ENCODE results near the gene NKX1-2. TPM values are rescaled to one million over a fixed set of nuclear protein-coding genes. Genes with fewer than 3 reads are reported as not detected.

The NKX1-2 gene
- total and polyA plus RNA-seq, 4 donors: 0.79 to 2.0 (median 1.6) TPM

DNA sequence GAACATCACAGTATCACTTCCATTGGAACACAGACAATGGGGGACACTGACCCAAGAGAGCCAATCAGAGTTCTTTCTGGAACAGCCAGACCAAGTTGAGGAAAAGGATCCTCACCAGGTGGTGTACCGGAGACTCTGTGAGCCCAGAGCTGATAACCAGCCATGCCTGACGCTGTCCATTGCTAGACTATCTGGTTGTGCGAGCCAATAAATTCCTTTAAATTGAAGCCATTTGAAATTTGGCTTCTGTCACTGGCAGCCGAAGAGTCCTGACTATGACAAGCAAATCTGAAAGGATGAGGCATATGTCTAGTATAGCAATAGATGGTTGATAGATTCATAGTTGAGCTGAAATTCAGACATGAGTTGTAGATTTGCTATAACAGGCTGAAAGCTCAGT lies 8.6 kb upstream of the NKX1-2 start:
- peaks cover 10% of the 10 kb centered on the region for H3K4me1 ChIP-seq (ENCODE audit: control insufficient read depth, insufficient read depth, low read length)
- DNase-seq (ENCODE audit: low read depth in 4 of 6, low spot score in 6 of 6): no peak
- H3K27ac ChIP-seq (ENCODE audit: low read depth, low read length): no peak overlapping the region
- WGBS (ENCODE audit: insufficient coverage): 93% methylated on average over 4 of the region's 4 CpGs
- no peaks in the 10 kb centered on the region for H3K9me3 ChIP-seq (ENCODE audit: control insufficient read depth, insufficient read depth, low read length)
- H3K27me3 ChIP-seq (ENCODE audit: control insufficient read depth, insufficient read depth, low read length): peaks cover 8% of the 10 kb centered on the region
- no peak overlapping the region for H3K4me3 ChIP-seq (ENCODE audit: low read depth, low read length)
- H3K36me3 ChIP-seq (ENCODE audit: control insufficient read depth, insufficient read depth, low read length): no peaks in the 10 kb centered on the region

DNA sequence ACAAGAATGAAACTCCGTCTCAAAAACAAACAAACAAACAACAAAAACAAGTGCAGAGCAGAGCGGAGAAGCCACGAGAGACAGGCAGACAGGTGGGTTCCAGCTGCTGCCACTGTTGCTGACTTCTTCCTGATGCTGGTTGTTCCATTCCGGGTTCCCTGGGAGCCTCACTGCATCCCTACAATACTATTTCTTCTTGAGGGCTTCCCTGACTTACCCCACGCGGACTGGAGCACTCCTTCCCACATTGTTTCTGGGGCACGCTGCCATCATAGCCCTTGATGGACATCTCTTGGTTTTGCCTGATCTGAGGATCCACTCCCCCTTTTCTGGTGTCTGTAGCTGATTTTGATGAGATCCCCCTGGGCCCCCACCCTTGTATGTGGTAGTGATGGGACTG lies 5.6 kb upstream of the NKX1-2 start:
- Histone ChIP-seq H3K9me3 (ENCODE audit: control insufficient read depth, insufficient read depth, low read length) (no peaks in the 10 kb centered on the region), H3K4me3 (ENCODE audit: low read depth, low read length) (no peak overlapping the region), H3K4me1 (ENCODE audit: control insufficient read depth, insufficient read depth, low read length) (peaks cover 4% of the 10 kb centered on the region), H3K27me3 (ENCODE audit: control insufficient read depth, insufficient read depth, low read length) (peaks cover 26% of the 10 kb centered on the region), H3K36me3 (ENCODE audit: control insufficient read depth, insufficient read depth, low read length) (no peaks in the 10 kb centered on the region), H3K27ac (ENCODE audit: low read depth, low read length) (no peak overlapping the region)
- no peak for DNase-seq (ENCODE audit: low read depth in 4 of 6, low spot score in 6 of 6)
- 78% methylated on average over 6 of the region's 7 CpGs for WGBS (ENCODE audit: insufficient coverage)

DNA sequence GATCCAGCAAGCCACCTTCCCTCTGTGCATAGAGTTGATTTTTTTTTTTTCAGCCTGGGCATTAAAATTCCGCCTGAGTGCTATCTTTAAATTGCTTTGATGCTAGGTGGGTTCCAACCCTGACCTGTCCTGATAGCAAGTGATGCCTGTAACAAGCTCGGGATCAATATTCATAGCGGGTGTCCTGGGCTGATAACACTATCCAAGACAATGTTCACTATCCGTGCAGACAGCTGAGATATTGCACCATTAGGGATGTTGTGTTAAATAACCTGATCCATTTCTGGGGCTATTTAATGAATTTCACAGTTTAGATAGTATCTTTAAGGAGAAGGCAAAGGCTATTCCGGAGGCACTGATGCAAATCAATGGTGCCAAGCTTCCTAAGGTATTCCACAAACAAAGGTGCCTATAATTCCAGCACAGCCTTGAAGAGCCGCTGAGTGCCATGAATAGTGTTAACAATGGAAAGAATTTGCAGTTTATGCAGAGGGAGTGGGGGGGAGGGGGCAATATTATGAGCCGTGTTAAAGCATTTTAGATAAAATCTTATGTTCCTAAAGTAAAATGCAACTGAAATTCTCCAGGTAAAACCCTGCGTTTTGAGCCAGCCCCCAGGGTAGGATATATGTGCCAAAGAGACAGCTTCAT lies 4.2 kb upstream of the NKX1-2 start:
- no peaks in the 10 kb centered on the region for H3K9me3 ChIP-seq (ENCODE audit: control insufficient read depth, insufficient read depth, low read length)
- H3K4me1 ChIP-seq (ENCODE audit: control insufficient read depth, insufficient read depth, low read length): peaks cover 15% of the 10 kb centered on the region
- peaks cover 37% of the 10 kb centered on the region for H3K27me3 ChIP-seq (ENCODE audit: control insufficient read depth, insufficient read depth, low read length)
- peak in 1 of 6 donors; percentile 59 for DNase-seq (ENCODE audit: low read depth in 4 of 6, low spot score in 6 of 6)
- no peaks in the 10 kb centered on the region for H3K36me3 ChIP-seq (ENCODE audit: control insufficient read depth, insufficient read depth, low read length)
- no peak overlapping the region for H3K27ac ChIP-seq (ENCODE audit: low read depth, low read length)
- no peak overlapping the region for H3K4me3 ChIP-seq (ENCODE audit: low read depth, low read length)
- WGBS (ENCODE audit: insufficient coverage): 28% methylated on average over 3 of the region's 8 CpGs

DNA sequence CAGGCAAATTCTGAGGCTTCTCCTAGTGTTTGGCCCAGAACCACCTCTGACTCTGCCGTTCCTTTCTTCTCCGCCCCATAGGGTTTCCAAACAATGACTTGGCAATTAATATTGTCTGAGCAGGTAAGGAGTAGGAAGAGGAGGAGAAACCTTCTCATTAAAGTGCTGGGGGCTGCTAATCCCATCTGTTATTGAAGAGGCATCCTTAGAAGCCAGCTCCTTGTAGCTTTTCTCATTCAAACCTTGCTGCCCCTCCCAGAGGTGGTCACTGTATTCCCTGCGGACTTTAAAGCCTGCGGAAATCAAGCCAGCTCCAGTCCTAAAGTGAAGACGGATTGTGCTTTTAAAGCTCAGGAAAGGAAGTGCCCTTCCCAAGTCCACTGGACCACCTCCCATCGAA lies 1.4 kb upstream of the NKX1-2 start:
- Histone ChIP-seq H3K4me3 (ENCODE audit: low read depth, low read length) (no peak overlapping the region), H3K27ac (ENCODE audit: low read depth, low read length) (no peak overlapping the region), H3K36me3 (ENCODE audit: control insufficient read depth, insufficient read depth, low read length) (peaks cover 3% of the 10 kb centered on the region), H3K4me1 (ENCODE audit: control insufficient read depth, insufficient read depth, low read length) (peaks cover 34% of the 10 kb centered on the region), H3K9me3 (ENCODE audit: control insufficient read depth, insufficient read depth, low read length) (no peaks in the 10 kb centered on the region), H3K27me3 (ENCODE audit: control insufficient read depth, insufficient read depth, low read length) (peaks cover 64% of the 10 kb centered on the region)
- 38% methylated on average over 3 of the region's 6 CpGs for WGBS (ENCODE audit: insufficient coverage)
- no peak for DNase-seq (ENCODE audit: low read depth in 4 of 6, low spot score in 6 of 6)

DNA sequence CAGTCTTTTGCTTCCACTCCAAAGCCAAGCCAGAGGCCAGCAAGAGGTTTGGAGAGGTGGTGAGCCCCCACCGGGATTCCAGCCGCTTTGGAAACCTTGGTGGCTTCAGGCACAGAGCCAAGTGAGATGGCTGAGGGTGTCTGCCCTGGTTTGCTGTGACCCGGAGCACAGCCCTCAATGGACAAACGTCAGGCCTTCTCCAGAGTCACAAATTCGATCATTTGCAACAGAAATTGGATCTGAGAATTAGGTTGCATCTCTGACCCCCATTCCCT lies 885 bp upstream of the NKX1-2 start:
- no peak for DNase-seq (ENCODE audit: low read depth in 4 of 6, low spot score in 6 of 6)
- Histone ChIP-seq H3K27ac (ENCODE audit: low read depth, low read length) (no peak overlapping the region), H3K36me3 (ENCODE audit: control insufficient read depth, insufficient read depth, low read length) (peaks cover 3% of the 10 kb centered on the region), H3K27me3 (ENCODE audit: control insufficient read depth, insufficient read depth, low read length) (peaks cover 69% of the 10 kb centered on the region), H3K9me3 (ENCODE audit: control insufficient read depth, insufficient read depth, low read length) (no peaks in the 10 kb centered on the region), H3K4me1 (ENCODE audit: control insufficient read depth, insufficient read depth, low read length) (peaks cover 34% of the 10 kb centered on the region), H3K4me3 (ENCODE audit: low read depth, low read length) (no peak overlapping the region)
- 13% methylated on average over 4 of the region's 5 CpGs for WGBS (ENCODE audit: insufficient coverage)

DNA sequence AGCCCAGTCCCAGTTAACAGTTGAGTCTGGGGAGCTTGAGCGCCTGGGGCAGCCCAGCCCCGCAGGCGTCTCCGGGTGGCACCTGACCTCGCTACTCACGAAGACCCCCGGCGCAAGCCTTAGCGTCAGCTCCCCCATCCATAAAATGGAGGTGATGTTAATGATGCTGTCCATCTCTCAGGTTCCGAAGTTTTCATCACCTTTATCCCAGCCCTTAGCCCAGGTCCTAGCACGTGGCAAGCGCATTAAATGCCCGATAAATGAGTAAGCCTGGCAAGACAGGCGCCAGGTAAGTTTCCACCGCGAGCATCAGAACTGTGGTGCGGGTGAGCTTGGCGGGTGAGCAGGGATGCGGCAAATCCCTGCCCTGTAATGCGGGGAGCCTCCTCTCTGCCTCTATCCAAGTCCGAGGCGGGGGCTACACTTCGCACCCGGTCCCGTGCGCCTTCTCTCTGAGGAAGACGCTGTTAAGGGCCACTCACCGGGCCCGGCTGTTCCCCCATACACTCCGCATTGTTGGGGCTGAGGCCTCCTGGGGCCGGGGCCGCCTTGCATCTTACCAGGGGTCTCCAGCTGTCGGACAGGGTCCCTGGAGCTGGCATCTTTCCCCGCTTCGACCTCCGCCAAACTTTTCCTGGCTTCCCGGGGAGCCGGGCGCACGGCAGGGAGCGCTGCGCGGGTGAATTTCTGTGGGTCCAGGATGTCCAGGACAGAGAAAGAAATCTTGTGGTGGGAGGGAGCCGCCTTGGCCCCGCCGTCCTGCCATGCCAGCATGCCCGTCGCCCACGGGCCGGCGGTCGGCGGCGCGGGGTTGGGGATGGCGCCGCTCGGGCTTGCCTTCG lies 444 bp downstream of the NKX1-2 start:
- under 1% methylated on average over 48 of the region's 59 CpGs for WGBS (ENCODE audit: insufficient coverage)
- no peak overlapping the region for H3K27ac ChIP-seq (ENCODE audit: low read depth, low read length)
- H3K27me3 ChIP-seq (ENCODE audit: control insufficient read depth, insufficient read depth, low read length): peaks cover 75% of the 10 kb centered on the region
- no peak for DNase-seq (ENCODE audit: low read depth in 4 of 6, low spot score in 6 of 6)
- H3K9me3 ChIP-seq (ENCODE audit: control insufficient read depth, insufficient read depth, low read length): no peaks in the 10 kb centered on the region
- peak overlapping the region; percentile 21 for H3K4me3 ChIP-seq (ENCODE audit: low read depth, low read length)
- H3K36me3 ChIP-seq (ENCODE audit: control insufficient read depth, insufficient read depth, low read length): peaks cover 3% of the 10 kb centered on the region
- H3K4me1 ChIP-seq (ENCODE audit: control insufficient read depth, insufficient read depth, low read length): peaks cover 34% of the 10 kb centered on the region

DNA sequence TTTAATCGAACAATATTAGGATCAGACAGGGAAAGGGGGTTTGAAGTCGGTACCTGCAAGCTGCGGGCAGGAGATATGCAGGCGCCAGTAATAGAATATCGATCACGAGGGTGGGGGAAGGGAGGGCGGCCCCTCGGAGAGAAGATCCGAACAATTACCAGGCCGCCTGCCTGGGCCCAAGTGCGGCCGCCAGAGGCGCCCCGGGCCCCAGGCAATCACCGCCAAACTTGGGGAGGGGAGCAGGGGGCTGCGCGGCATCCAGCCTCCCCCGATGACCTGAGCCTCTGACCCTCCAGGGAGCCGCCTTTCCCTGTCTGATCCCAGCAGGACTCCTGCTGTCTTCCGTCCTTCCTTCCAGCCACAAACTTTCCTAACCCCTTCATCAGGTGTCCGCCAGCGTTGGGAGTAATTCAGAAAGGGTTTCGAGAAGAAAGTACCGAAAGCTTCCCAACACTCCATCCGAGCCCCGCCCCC lies 1.1 kb downstream of the NKX1-2 start:
- no peak for DNase-seq (ENCODE audit: low read depth in 4 of 6, low spot score in 6 of 6)
- Histone ChIP-seq H3K27me3 (ENCODE audit: control insufficient read depth, insufficient read depth, low read length) (peaks cover 75% of the 10 kb centered on the region), H3K9me3 (ENCODE audit: control insufficient read depth, insufficient read depth, low read length) (no peaks in the 10 kb centered on the region), H3K4me1 (ENCODE audit: control insufficient read depth, insufficient read depth, low read length) (peaks cover 34% of the 10 kb centered on the region), H3K36me3 (ENCODE audit: control insufficient read depth, insufficient read depth, low read length) (peaks cover 3% of the 10 kb centered on the region), H3K4me3 (ENCODE audit: low read depth, low read length) (no peak overlapping the region), H3K27ac (ENCODE audit: low read depth, low read length) (no peak overlapping the region)
- under 1% methylated on average over 19 of the region's 26 CpGs for WGBS (ENCODE audit: insufficient coverage)

DNA sequence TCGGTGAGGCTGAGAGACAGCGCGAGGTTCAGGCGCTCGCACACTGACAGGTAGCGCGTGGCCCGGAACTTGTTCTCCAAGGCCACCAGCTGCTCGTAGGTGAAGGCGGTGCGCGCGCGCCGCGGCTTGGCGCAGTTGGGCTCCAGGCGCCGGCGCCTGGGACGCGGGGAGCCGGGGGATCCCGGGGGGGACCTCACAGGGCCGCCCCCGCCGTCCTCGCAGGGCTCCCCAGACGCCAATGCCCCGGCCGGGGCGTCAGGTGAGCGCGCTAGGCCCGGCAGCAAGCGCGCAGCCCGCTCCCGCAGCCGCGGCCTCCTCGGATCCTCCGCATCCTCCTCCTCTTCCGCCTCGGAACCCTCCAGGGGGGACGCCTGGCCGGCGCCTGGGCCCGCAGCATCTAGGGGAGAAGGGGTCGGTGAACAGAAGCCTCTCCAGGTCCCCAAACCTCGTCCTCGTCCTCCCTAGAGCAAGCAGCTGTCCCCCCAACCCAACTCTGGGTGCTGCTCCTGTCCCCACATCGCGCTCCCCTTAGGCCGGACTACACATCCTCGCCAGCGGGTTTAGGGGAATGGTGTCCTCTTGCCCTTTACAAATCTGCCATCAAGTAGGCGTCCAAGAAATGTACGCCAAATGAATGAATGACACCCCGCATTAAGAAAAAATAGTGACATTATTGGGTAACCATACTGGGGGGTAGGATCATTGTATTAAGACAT lies 1.9 kb downstream of the NKX1-2 start:
- Histone ChIP-seq H3K4me1 (ENCODE audit: control insufficient read depth, insufficient read depth, low read length) (peaks cover 34% of the 10 kb centered on the region), H3K27me3 (ENCODE audit: control insufficient read depth, insufficient read depth, low read length) (peaks cover 70% of the 10 kb centered on the region), H3K27ac (ENCODE audit: low read depth, low read length) (no peak overlapping the region), H3K4me3 (ENCODE audit: low read depth, low read length) (no peak overlapping the region), H3K36me3 (ENCODE audit: control insufficient read depth, insufficient read depth, low read length) (peaks cover 3% of the 10 kb centered on the region), H3K9me3 (ENCODE audit: control insufficient read depth, insufficient read depth, low read length) (no peaks in the 10 kb centered on the region)
- DNase-seq (ENCODE audit: low read depth in 4 of 6, low spot score in 6 of 6): peak in 1 of 6 donors; percentile 68
- 1% methylated on average over 48 of the region's 60 CpGs for WGBS (ENCODE audit: insufficient coverage)

DNA sequence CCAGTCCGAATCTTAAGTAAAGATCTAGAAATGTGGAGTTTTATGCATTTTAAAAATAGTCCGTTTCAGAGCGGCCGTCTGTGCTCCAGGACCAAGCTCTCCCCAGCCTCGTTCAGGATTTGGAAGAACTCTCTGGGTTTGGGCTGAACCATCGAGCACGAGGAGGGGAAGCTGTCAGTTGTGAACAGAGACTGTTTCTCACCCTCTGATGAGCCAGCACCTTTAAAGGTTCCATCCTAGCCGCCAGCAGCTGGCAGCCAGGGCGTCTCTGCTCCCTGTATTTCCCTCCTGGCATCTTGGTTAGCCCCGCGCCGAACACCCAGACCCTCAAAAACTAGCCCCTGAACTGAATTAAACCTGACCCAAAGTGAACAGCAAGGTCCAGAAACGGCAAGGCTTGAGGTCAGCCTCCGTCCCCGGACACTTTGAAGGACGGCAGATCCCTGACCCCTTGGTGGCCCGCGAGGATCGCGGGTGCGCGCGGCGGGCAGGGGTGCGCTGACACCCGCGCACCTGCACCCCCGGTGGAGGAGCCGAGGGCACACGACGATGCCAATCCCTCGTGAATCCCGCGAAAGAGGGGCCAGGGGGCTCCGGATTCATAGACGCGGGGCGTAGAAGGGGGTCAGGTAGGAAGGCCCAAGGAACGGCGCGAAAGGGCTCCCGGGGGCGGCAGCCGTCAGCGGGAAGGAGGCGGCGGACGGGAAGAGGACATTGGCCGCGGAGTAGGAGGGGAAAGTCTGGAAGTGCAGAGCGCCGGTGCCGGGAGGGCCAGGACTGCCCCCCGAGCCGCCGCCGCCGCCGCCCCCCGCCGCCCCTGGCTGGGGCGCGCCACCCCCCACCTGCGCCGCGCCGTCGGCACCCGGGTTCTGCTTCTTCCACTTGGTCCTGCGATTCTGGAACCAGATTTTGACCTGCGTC lies 2.7 kb downstream of the NKX1-2 start:
- Histone ChIP-seq H3K36me3 (ENCODE audit: control insufficient read depth, insufficient read depth, low read length) (peaks cover 3% of the 10 kb centered on the region), H3K27ac (ENCODE audit: low read depth, low read length) (no peak overlapping the region), H3K4me3 (ENCODE audit: low read depth, low read length) (no peak overlapping the region), H3K9me3 (ENCODE audit: control insufficient read depth, insufficient read depth, low read length) (no peaks in the 10 kb centered on the region), H3K4me1 (ENCODE audit: control insufficient read depth, insufficient read depth, low read length) (peaks cover 34% of the 10 kb centered on the region), H3K27me3 (ENCODE audit: control insufficient read depth, insufficient read depth, low read length) (peaks cover 70% of the 10 kb centered on the region)
- no peak for DNase-seq (ENCODE audit: low read depth in 4 of 6, low spot score in 6 of 6)
- 10% methylated on average over 68 of the region's 71 CpGs for WGBS (ENCODE audit: insufficient coverage)

Measured in spinal cord (tissue), 10 donors.